ENCODE data around the gene IL17RD. TPM values are rescaled to one million over a fixed set of nuclear protein-coding genes. Genes with fewer than 3 reads are reported as not detected.

Gene IL17RD
- total and polyA plus RNA-seq, 2 of the 13 experiments (the other 11 are each of a cell fraction or from before 2014, with no cell fraction given) = 0.28 to 0.31 TPM

DNA sequence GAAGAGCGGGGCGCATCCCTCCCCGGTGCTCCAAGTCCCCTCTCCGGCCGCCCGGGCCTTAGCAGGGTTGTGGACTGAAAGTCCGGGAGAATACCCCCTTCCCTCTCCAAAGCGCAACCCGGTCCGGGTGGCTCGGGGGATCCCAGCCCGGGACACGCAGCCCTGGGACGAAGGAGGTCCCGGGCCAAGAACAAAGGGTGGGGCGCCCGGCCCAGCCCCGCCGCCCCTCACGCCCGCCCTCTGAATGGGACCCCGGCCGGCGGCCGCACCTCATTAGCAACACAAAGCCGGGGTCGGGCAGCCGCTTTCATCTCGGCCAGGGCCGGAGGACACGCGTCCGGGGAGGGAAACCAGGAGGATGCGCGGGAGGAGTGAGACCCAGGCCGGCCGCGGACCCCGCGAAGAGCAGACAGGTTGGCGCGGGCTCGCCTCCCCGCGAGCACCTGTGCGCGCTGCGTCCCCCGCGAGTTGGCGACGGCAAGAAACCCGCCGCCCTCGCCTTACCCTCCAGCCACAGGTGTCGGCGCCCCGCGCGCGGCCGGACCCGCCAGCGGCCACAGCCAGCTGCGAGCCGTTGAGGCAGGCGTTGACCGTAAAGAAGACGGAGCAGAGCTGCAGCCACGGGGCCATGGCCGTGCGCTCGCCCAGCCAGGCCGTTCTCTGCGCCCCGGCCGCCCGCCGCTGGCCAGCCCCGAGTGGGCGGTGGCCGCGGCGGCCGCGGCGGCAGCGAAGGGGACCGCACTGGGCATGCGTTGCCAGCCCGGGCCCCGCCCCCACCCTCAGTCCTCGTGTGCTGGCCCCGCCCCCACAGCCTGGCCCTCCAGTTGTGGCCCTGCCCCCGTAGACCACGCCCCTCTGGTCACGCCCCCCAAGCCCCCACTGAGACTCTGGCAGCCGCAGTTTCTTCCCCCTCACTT lies at the start of gene IL17RD (continued):
- TF ChIP-seq, protein P1, sequence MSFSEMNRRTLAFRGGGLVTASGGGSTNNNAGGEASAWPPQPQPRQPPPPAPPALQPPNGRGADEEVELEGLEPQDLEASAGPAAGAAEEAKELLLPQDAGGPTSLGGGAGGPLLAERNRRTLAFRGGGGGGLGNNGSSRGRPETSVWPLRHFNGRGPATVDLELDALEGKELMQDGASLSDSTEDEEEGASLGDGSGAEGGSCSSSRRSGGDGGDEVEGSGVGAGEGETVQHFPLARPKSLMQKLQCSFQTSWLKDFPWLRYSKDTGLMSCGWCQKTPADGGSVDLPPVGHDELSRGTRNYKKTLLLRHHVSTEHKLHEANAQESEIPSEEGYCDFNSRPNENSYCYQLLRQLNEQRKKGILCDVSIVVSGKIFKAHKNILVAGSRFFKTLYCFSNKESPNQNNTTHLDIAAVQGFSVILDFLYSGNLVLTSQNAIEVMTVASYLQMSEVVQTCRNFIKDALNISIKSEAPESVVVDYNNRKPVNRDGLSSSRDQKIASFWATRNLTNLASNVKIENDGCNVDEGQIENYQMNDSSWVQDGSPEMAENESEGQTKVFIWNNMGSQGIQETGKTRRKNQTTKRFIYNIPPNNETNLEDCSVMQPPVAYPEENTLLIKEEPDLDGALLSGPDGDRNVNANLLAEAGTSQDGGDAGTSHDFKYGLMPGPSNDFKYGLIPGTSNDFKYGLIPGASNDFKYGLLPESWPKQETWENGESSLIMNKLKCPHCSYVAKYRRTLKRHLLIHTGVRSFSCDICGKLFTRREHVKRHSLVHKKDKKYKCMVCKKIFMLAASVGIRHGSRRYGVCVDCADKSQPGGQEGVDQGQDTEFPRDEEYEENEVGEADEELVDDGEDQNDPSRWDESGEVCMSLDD (CRISPR knock-in tag; IDR thresholded peaks at IDR 0.05; ENCODE audit: borderline replicate concordance) = no peak
- TF ChIP-seq, protein P2, sequence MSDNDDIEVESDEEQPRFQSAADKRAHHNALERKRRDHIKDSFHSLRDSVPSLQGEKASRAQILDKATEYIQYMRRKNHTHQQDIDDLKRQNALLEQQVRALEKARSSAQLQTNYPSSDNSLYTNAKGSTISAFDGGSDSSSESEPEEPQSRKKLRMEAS (IDR thresholded peaks at IDR 0.05) = 0 out of 2 replicates have a peak, but pooled peaks have one; percentile 31
- TF ChIP-seq ZNF253 (CRISPR knock-in tag; IDR thresholded peaks at IDR 0.05; ENCODE audit: borderline replicate concordance) (no peak), ZNF230 (CRISPR knock-in tag; IDR thresholded peaks at IDR 0.05) (no peak), SMAD1 (CRISPR knock-in tag; IDR thresholded peaks at IDR 0.05; ENCODE audit: borderline replicate concordance, low read depth) (no peak), SALL1 (CRISPR knock-in tag; IDR thresholded peaks at IDR 0.05) (peak; percentile 31; the same call in 1 of the 2 replicates), FOXK2 (IDR thresholded peaks at IDR 0.05) (no peak), ZNF343 (CRISPR knock-in tag; IDR thresholded peaks at IDR 0.05) (no peak), ZNF446 (CRISPR knock-in tag; IDR thresholded peaks at IDR 0.05) (no peak), SUZ12 (IDR thresholded peaks at IDR 0.05; ENCODE audit: low read depth, low read length) (no peak), SRSF1 (optimal IDR thresholded peaks at IDR 0.05; ENCODE audit: low read depth, low read length) (no peak), ZBTB38 (CRISPR knock-in tag; IDR thresholded peaks at IDR 0.05) (0 out of 2 replicates have a peak, but pooled peaks have one; percentile 31), ZNF703 (CRISPR knock-in tag; IDR thresholded peaks at IDR 0.05; ENCODE audit: borderline replicate concordance) (no peak), ZBTB8A (CRISPR knock-in tag; IDR thresholded peaks at IDR 0.05; ENCODE audit: borderline replicate concordance, low read depth) (no peak), HMG20A (CRISPR knock-in tag; IDR thresholded peaks at IDR 0.05; ENCODE audit: borderline replicate concordance) (no peak), RBAK (CRISPR knock-in tag; IDR thresholded peaks at IDR 0.05) (no peak), ZNF260 (CRISPR knock-in tag; IDR thresholded peaks at IDR 0.05; ENCODE audit: borderline replicate concordance, low read depth) (no peak)
- TF ChIP-seq, protein P3, sequence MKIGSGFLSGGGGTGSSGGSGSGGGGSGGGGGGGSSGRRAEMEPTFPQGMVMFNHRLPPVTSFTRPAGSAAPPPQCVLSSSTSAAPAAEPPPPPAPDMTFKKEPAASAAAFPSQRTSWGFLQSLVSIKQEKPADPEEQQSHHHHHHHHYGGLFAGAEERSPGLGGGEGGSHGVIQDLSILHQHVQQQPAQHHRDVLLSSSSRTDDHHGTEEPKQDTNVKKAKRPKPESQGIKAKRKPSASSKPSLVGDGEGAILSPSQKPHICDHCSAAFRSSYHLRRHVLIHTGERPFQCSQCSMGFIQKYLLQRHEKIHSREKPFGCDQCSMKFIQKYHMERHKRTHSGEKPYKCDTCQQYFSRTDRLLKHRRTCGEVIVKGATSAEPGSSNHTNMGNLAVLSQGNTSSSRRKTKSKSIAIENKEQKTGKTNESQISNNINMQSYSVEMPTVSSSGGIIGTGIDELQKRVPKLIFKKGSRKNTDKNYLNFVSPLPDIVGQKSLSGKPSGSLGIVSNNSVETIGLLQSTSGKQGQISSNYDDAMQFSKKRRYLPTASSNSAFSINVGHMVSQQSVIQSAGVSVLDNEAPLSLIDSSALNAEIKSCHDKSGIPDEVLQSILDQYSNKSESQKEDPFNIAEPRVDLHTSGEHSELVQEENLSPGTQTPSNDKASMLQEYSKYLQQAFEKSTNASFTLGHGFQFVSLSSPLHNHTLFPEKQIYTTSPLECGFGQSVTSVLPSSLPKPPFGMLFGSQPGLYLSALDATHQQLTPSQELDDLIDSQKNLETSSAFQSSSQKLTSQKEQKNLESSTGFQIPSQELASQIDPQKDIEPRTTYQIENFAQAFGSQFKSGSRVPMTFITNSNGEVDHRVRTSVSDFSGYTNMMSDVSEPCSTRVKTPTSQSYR (CRISPR knock-in tag; IDR thresholded peaks at IDR 0.05; ENCODE audit: borderline replicate concordance) = no peak
- TF ChIP-seq, protein P4, sequence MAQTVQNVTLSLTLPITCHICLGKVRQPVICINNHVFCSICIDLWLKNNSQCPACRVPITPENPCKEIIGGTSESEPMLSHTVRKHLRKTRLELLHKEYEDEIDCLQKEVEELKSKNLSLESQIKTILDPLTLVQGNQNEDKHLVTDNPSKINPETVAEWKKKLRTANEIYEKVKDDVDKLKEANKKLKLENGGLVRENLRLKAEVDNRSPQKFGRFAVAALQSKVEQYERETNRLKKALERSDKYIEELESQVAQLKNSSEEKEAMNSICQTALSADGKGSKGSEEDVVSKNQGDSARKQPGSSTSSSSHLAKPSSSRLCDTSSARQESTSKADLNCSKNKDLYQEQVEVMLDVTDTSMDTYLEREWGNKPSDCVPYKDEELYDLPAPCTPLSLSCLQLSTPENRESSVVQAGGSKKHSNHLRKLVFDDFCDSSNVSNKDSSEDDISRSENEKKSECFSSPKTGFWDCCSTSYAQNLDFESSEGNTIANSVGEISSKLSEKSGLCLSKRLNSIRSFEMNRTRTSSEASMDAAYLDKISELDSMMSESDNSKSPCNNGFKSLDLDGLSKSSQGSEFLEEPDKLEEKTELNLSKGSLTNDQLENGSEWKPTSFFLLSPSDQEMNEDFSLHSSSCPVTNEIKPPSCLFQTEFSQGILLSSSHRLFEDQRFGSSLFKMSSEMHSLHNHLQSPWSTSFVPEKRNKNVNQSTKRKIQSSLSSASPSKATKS (CRISPR knock-in tag; IDR thresholded peaks at IDR 0.05) = no peak

All from HepG2 (cell line).